Right lobe of liver (tissue), 6 donors: ENCODE measurements around the gene RSBN1. TPM values are rescaled to one million over a fixed set of nuclear protein-coding genes. Genes with fewer than 3 reads are reported as not detected.

Experiments used
- ATAC-seq, 4 donors: fragments of 200-7000 bp; cut with Tn5 transposase; one replicate each; pipeline ENCODE4 v1.9.1; 2020; ENCODE audit warnings: mild to moderate bottlenecking in 4 of 4, moderate library complexity in 4 of 4
- DNase-seq, 3 donors: peaks; one replicate each; pipeline ENCODE4 v3.0.0-alpha.2; 2020
- H3K27ac ChIP-seq, 3 donors: fragments of 200-600 bp; one replicate each; pipeline ENCODE4 v1.8.0; 2022
- H3K27me3 ChIP-seq, 2 donors: fragments of 200-600 bp; one replicate each; pipeline ENCODE4 v1.8.0; 2022
- H3K36me3 ChIP-seq, 4 donors: fragments of 200-600 bp; sonication (generic) in 1 of 4; one replicate each; pipeline versions ENCODE4 v1.5.1 to v1.8.0; 2017 to 2022; ENCODE audit warnings: control low read depth in 1 of 4
- H3K4me1 ChIP-seq, 4 donors: fragments of 200-600 bp; sonication (generic) in 1 of 4; one replicate each; pipeline versions ENCODE4 v1.5.1 to v1.8.0; 2017 to 2022; ENCODE audit warnings: control low read depth in 1 of 4
- H3K4me3 ChIP-seq, 3 donors: fragments of 200-600 bp; one replicate each; pipeline ENCODE4 v1.8.0; 2022
- H3K9me3 ChIP-seq, 4 donors: fragments of 200-600 bp; sonication (generic) in 1 of 4; one replicate each; pipeline versions ENCODE4 v1.5.1 to v1.8.0; 2017 to 2022; ENCODE audit warnings: control low read depth in 1 of 4
- CTCF ChIP-seq, 4 donors: fragments of 200-600 bp in 3 of 4; fragments of 450-650 bp in 1 of 4; IDR thresholded peaks; one replicate each; pipeline versions ENCODE4 v1.5.1 to v1.8.0; 2016 to 2022; ENCODE audit warnings: antibody characterized with exemption in 4 of 4, mild to moderate bottlenecking in 2 of 4
- POLR2A ChIP-seq: fragments of 450-650 bp; IDR thresholded peaks from one replicate; pipeline ENCODE4 v1.6.1; 2017; ENCODE audit warnings: antibody characterized with exemption, mild to moderate bottlenecking
- WGBS: methylation state at CpG from one replicate; pipeline ENCODE4 v1.1.6; 2018; ENCODE audit warnings: low coverage, low lambda C conversion rate; ENCODE audit not compliant: insufficient coverage; ENCODE audit errors: missing lambda C conversion rate; 5-methylcytosine and 5-hydroxymethylcytosine counted together
- intact Hi-C, 2 donors: fragments of 100-400 bp; cut with DNase I; formaldehyde crosslinking; loops; one replicate each; pipeline versions ENCODE4 v1.11.2 to v1.14.1; 2022
- total RNA-seq, 6 experiments: library from RNA; depleted of rRNA in 2 of 6; stranded (reverse); fragments of >200 nt in 2 of 6; fragmentation: NEBNext Ultra II Directional in 3 of 6; extraction: Animal tissue kit (Norgen Biotek cat#: 25700) in 3 of 6; gene quantifications; one replicate each; pipeline versions ENCODE4 v1.1.0 to v1.2.4, GENCODE V29; 2016 to 2023
- donor health status: DM: no; HTN: yes; CAD: no.
- donor health status: DM: no; HTN: no; CAD: no.
- donor health status: DM: no; HTN: no; CAD: no.
- donor health status: DM: no; HTN: yes; CAD: no.
- donor health status: DM: no; HTN: yes; CAD: no.

Gene RSBN1
- total RNA-seq, 6 experiments from 2014 or later, result 4.1 to 5.9 (median 5.0) TPM

GRCh38 chr1:113797472-113797871, 14.8 kb downstream of the RSBN1 start:
- 93% methylated on average over 3 of the region's 4 CpGs for WGBS
- intact Hi-C loops, result no loop called here
- no peak for TF ChIP-seq CTCF (IDR thresholded peaks at IDR 0.05)
- no peaks in the 10 kb centered on the region for H3K9me3 ChIP-seq
- H3K4me1 ChIP-seq, result peaks cover 0 to 12% (median 0%) of the 10 kb centered on the region in 4 donors
- no peak for ATAC-seq
- peaks cover 0 to 15% (median 5%) of the 10 kb centered on the region in 4 donors for H3K36me3 ChIP-seq
- H3K27me3 ChIP-seq, result no peaks in the 10 kb centered on the region
- no peak for DNase-seq
- H3K4me3 ChIP-seq, result no peak overlapping the region
- no peak overlapping the region for H3K27ac ChIP-seq

- intact Hi-C loops, result no loop called here
- Histone ChIP-seq H3K36me3 (peaks cover 0 to 15% (median 5%) of the 10 kb centered on the region in 4 donors), H3K4me1 (peaks cover 0 to 6% (median 0%) of the 10 kb centered on the region in 4 donors), H3K27me3 (no peaks in the 10 kb centered on the region), H3K4me3 (no peak overlapping the region), H3K27ac (no peak overlapping the region), H3K9me3 (no peaks in the 10 kb centered on the region)
- ATAC-seq (peak; percentile 45 to 75 (median 58)), DNase-seq (no peak)
- TF ChIP-seq POLR2A, result no peak
- no peak for TF ChIP-seq CTCF (IDR thresholded peaks at IDR 0.05)
- 67% methylated on average over 9 of the region's 9 CpGs for WGBS
Measured at GRCh38 chr1:113793878-113794834, 18.1 kb downstream of the RSBN1 start.

- Histone ChIP-seq H3K36me3 (peaks cover 0 to 15% (median 5%) of the 10 kb centered on the region in 4 donors), H3K4me1 (peaks cover 0 to 6% (median 0%) of the 10 kb centered on the region in 4 donors), H3K4me3 (no peak overlapping the region), H3K27ac (no peak overlapping the region), H3K27me3 (no peaks in the 10 kb centered on the region), H3K9me3 (no peaks in the 10 kb centered on the region)
- TF ChIP-seq POLR2A (no peak), CTCF (IDR thresholded peaks at IDR 0.05) (no peak)
- intact Hi-C loops, result no loop called here
- DNase-seq, result no peak
- WGBS, result 90% methylated on average over 1 of the region's 1 CpG
- peak in 1 of 4 donors; percentile 43 for ATAC-seq
Measured at GRCh38 chr1:113792986-113793385, 19.3 kb downstream of the RSBN1 start.

GRCh38 chr1:113792471-113792870, 19.8 kb downstream of the RSBN1 start:
- TF ChIP-seq POLR2A (no peak), CTCF (IDR thresholded peaks at IDR 0.05) (no peak)
- H3K27ac ChIP-seq, result no peak overlapping the region
- H3K27me3 ChIP-seq, result no peaks in the 10 kb centered on the region
- WGBS, result 81% methylated on average over 5 of the region's 5 CpGs
- intact Hi-C loops, result no loop called here
- DNase-seq, result no peak
- H3K36me3 ChIP-seq, result peaks cover 0 to 10% (median 5%) of the 10 kb centered on the region in 4 donors
- peaks cover 0 to 6% (median 0%) of the 10 kb centered on the region in 4 donors for H3K4me1 ChIP-seq
- no peak overlapping the region for H3K4me3 ChIP-seq
- H3K9me3 ChIP-seq, result no peaks in the 10 kb centered on the region
- ATAC-seq, result no peak
